Endothelial cell of hepatic sinusoid (primary cell): ENCODE results near the gene MYOZ2.

Source experiments
- in situ Hi-C: cut with HindIII; loops from 2 replicates; pipeline ENCODE4 v1.10.0; 2017; ENCODE audit warnings: low sequenced_read_pairs

The MYOZ2 gene

GRCh38 chr4:119190354-119190753, 54.7 kb downstream of the MYOZ2 start:
- in situ Hi-C loops = no loop called here

GRCh38 chr4:119191505-119191904, 55.9 kb downstream of the MYOZ2 start:
- in situ Hi-C loops = no loop called here

- in situ Hi-C loops = no loop called here
These were observed 62.2 kb downstream of the MYOZ2 start for GRCh38 chr4:119197772-119198212.

GRCh38 chr4:119204916-119205315, 69.3 kb downstream of the MYOZ2 start:
- in situ Hi-C loops = no loop called here

- in situ Hi-C loops = no loop called here
These were observed 70.1 kb downstream of the MYOZ2 start for GRCh38 chr4:119205690-119206089.

- in situ Hi-C loops = no loop called here
These were observed 70.5 kb downstream of the MYOZ2 start for GRCh38 chr4:119206178-119206577.

GRCh38 chr4:119207051-119207450, 71.4 kb downstream of the MYOZ2 start:
- in situ Hi-C loops = no loop called here

- in situ Hi-C loops = no loop called here
These were observed 73.4 kb downstream of the MYOZ2 start for GRCh38 chr4:119209077-119209476.

GRCh38 chr4:119209586-119209985, 74.0 kb downstream of the MYOZ2 start:
- in situ Hi-C loops = no loop called here

GRCh38 chr4:119210775-119211174, 75.1 kb downstream of the MYOZ2 start:
- in situ Hi-C loops = no loop called here

GRCh38 chr4:119211867-119212233, 76.2 kb downstream of the MYOZ2 start:
- in situ Hi-C loops = no loop called here

- in situ Hi-C loops = no loop called here
These were observed 76.8 kb downstream of the MYOZ2 start, which contains the start of gene USP53 for GRCh38 chr4:119212234-119212963. Gene USP53, plus strand, starts transcription at chr4:119212713. Its CDS starts 27,047 bp downstream, at chr4:119239760.

GRCh38 chr4:119212964-119213606, 77.5 kb downstream of the MYOZ2 start:
- in situ Hi-C loops = no loop called here

GRCh38 chr4:119218093-119218492, 82.5 kb downstream of the MYOZ2 start:
- in situ Hi-C loops = no loop called here

GRCh38 chr4:119221412-119221811, 85.8 kb downstream of the MYOZ2 start:
- in situ Hi-C loops = loop anchor here (10.0 kb wide), 1 partner anchor 137 kb away; no protein-coding TSS in a partner anchor

GRCh38 chr4:119227690-119228089, 92.1 kb downstream of the MYOZ2 start:
- in situ Hi-C loops = loop anchor here (10.0 kb wide), 1 partner anchor 143 kb away; no protein-coding TSS in a partner anchor

GRCh38 chr4:119228406-119228805, 92.8 kb downstream of the MYOZ2 start:
- in situ Hi-C loops = loop anchor here (10.0 kb wide), 1 partner anchor 144 kb away; no protein-coding TSS in a partner anchor

GRCh38 chr4:119229908-119230687, 94.5 kb downstream of the MYOZ2 start:
- in situ Hi-C loops = loop anchor here (10.0 kb wide), 1 partner anchor 145 kb away; no protein-coding TSS in a partner anchor

GRCh38 chr4:119231491-119231890, 95.9 kb downstream of the MYOZ2 start:
- in situ Hi-C loops = no loop called here

GRCh38 chr4:119232286-119232685, 96.7 kb downstream of the MYOZ2 start:
- in situ Hi-C loops = no loop called here

- in situ Hi-C loops = no loop called here
These were observed 97.6 kb downstream of the MYOZ2 start for GRCh38 chr4:119233191-119233590.
